ENCODE results near the gene POR. TPM values are rescaled to one million over a fixed set of nuclear protein-coding genes. Genes with fewer than 3 reads are reported as not detected.
A peak's percentile ranks its signal among the peaks of the same experiment; 100 is the strongest.
"Not testable (repeated sequence)": the region's sequence is repeated elsewhere in the genome, so short reads cannot be mapped to it uniquely, and the experiment has no call there.

POR gene
- polyA plus RNA-seq, 1 donor, result 53.7 TPM

DNA sequence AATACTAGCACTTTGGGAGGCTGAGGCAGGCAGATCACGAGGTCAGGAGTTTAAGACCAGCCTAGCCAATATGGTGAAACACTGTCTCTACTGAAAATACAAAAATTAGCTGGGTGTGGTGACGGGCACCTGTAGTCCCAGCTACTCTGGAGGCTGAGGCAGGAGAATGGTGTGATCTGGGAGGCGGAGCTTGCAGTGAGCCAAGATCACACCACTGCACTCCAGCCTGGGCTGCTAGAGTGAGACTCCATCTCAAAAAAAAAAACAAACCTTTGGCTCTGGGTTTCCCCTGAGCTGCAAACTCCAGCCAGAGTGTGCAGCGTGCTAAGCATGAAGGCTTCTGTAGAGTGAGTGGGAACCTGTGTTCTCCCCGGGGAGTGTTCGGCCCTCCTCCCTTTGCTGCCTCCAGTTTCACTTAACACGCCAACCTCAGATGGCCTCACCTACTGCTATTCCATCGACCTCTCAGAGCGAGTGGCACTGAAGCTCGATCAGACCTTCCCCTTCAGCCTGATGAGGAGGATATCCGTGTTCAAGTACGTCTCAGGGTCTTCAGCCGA, 31.6 kb upstream of the POR start:
- DNase-seq, result not testable (repeated sequence)

- no peak for DNase-seq
These were observed 30.5 kb upstream of the POR start for GRCh38 chr7:75884476-75884875.

- no peak for DNase-seq
These were observed 29.9 kb upstream of the POR start for GRCh38 chr7:75885036-75885435.

- DNase-seq, result no peak
These were observed 27.1 kb upstream of the POR start for GRCh38 chr7:75887669-75888369.

DNA sequence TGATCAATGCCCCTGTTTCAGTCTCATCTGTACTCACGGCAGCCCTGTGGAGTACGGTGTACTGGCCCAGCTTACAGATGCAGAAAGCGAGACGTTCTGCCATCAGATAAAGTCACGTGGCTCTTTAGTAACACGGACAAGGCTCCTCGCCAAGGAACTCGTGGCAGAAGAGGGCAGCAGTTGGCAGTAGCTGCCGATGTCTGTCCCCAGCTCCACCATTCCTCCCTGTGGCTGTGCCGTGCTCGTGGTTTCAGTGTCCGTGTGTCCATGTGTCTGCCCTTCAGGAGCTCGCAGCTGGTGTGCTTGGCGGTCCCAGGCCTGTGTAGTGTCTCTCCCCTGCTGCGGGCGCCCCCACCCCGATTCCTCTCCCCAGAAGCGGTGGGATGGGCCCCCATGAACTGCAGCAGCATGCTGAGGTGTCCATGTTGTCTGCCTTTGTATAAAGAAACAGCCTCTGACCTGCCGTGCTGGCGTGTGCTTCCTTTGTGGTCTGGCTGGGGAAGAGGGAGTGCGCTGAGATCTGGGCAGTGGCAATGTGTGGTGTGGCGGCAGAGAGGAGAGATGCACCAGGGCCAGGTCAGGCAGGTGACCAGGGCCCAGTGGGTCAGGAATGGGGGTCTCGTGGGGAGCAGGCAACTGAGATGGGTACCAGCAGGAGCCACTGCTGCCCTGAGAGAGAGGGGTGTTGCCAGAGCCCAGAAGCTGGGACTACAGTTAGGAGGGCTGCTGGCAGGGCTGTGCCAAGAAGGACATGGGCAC, 26.3 kb upstream of the POR start:
- DNase-seq, result no peak

DNA sequence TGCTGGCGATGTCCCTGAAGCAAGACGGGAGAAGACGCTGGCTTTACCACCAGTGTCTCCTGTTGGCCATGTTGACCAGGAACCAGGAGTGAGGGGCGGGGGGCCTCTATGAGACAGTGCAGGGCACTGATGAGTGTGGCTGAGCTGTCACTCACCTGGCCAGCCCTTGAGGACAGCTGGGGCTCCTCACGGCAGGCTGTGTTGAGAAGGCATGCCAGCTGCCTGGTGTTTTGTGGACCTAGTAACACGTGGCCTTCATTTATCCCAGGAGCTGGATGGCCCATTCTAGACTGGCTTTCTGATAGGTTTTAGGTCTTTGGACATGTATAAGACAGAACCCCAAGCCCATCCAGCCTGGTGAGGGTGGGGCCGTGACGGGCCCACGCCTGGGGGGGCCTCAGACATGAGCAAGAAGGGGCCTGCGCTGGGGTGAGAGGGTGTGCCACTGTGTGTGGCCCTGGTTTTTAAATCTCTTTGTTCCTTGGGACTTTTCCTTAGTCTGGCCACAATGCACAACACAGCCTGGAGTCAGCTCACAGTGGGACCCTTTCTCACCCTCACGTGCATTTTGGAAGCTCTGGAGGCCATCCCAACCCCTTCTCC, 25.6 kb upstream of the POR start:
- no peak for DNase-seq

DNA sequence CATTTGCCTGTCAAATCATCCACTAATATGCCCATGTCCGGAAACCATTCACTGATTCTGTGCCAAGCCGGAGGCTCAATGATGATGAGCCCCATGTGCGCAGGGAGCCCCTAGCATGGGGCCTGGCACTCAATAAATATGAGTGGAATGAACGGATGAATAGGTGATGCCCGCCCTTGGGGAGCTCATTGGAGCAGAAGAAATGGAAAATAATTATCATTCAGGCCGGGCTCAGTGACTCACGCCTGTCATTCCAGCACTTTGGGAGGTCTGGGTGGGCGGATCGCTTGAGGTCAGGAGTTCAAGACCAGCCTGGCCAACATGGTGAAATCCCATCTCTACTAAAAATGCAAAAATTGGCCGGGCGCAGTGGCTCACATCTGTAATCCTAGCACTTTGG, 25.1 kb upstream of the POR start:
- no peak for DNase-seq

- DNase-seq, result not testable (repeated sequence)
These were observed 23.7 kb upstream of the POR start for GRCh38 chr7:75891237-75891636.

DNA sequence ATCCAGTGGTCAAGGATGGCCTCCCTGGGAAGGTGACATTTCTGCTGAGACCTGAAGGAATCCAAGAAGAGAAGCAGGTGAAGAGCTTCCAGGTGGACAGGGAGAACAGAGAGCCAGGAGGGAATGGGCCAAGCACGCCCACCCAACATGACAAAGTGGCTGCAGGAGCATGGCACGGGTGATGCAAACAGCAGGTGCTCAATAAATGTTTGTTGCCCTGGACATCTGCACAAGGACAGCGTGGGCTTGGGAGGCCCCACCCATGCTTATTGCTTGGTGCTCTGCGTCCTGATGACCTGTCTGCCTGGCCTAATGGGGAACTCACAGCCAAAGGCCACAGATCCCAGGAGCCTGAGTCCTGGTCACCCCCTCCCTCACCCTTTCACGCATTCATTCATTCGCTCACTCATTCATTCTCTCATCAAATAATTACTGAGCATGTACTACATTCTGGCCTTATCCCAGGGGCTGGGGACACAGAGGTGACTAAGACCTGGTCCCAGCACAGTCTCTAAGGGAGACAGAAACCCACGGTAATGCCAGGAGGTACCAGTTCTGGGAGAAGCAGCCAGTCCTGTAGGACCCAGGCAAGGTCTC, 23.0 kb upstream of the POR start:
- no peak for DNase-seq

GRCh38 chr7:75892634-75893272, 22.2 kb upstream of the POR start:
- DNase-seq, result peak; percentile 32

DNA sequence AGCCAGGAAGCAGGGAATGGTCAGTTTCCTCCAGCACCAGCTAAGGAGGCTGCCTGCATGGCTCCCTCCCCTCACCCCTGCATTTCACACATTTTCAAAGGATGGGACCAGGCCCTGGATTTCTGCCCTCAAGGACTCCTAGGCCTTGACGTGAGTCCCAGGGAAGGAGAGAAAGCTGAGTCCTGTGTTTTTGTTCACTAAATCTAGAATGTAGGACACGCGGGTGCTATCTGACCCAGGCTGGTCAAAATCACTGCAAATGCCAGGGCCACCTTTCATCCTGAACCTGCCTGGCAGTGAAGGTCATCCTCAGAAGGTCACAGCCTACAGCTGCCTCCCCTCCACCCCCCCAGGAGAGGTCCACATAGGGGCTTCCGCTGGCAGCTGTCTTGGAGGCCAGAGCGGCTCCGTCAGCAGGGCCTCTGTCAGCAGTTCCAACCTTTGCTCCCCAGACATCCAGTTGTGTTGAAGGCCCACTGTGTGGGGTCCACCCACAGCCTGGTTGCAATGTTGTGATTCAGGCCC, 18.1 kb upstream of the POR start:
- no peak for DNase-seq

DNA sequence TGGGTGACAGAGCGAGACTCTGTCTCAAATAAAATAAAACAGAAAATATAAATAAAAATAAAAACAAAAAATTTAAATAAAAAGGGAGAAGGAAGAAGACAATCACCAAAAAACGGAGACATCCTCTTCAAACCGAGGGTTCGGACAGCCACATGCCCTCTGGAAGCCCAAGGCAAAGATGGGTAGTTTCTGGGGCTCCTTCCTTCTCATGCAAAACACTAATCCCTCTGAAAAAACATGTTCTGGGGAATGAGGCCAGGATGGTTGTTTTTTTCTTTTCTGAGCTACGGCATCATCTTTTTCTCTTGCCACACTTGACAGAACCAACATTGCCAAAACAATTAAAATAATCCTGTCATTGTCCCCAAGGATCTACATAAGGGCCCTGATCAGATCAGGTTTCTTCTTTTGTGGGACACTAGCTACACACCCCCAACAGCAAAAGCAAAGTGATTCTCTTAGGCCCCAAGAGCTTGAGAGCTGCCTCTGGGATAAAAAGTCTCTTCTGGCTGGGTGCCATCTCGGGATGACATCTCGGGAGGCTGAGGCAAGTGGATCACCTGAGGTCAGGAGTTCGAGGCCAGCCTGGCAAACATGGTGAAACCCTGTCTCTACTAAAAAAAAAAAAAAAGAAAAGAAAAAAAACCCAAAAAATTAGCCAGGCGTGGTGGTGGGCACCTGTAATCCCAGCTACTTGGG, 14.2 kb upstream of the POR start:
- no peak for DNase-seq

DNA sequence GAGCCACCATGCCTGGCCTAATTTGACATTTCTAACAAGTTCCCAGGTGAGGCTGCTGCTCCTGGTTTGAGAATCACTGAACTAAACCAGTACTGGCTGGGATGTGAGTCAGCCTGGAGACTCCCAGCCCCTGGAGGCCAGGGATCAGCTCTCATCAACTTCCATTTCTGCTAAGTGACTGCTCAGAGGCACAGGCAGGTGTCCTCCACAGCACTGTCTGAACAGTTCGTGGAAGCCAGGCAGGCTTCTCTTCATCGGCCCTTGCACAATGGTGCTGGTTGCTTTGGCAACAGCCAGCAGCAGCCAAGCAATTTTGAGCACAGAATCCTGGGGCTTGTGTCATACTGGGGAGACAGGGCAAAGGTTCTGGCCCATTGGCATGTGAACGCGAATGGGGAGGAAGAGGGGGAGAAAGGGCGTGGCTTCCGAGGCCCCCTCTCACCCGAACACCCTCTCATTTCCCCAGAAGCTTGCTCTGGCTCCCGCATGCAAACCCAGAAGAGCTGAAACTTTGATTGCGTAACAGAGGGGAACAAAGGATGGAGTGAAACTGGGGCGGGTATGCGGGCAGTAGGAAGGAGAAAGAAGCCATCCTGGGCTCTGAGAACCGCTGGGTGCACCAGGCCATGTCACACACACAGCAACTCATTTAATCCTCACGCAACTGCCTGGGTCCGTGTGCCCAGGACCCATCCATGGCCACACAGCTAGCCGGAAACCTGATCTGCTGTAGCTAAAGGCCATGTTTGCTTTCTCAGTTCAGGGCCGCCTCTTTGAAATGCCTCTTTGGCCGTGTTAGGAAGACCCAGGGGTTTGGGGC, 9.0 kb upstream of the POR start:
- DNase-seq, result peak; percentile 33

DNA sequence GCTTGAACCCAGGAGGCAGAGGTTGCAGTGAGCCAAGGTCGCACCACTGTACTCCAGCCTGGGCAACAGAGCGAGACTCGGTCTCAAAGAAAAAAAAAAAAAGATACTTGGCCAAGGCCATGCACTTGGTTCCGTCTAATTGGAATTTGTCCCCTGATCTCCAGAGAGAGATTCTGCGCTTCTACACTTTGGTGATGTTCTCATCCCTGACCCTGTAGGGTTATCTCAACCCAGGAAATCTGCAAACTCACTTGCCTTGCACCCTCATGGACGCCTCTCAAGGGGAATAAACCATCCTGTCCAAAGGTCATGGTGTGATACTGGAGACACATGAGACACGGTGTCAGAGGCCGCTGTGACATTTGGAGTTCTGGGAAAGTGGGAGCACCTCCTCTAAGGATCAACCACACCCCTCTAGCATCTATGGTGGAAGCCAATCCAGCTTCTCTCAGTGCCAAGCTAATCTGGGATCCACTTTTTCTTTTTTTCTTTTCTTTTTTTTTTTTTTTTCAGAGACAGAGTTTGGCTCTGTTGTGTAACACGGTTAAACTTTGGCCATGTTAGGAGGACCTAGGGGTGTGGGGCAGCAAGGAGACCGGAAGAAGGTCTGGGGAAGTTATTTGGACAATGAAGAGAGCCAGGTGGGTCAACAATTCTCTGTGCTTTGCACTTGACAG, 7.8 kb upstream of the POR start:
- DNase-seq, result no peak

GRCh38 chr7:75907668-75908039, 7.3 kb upstream of the POR start:
- DNase-seq, result not testable (repeated sequence)

DNA sequence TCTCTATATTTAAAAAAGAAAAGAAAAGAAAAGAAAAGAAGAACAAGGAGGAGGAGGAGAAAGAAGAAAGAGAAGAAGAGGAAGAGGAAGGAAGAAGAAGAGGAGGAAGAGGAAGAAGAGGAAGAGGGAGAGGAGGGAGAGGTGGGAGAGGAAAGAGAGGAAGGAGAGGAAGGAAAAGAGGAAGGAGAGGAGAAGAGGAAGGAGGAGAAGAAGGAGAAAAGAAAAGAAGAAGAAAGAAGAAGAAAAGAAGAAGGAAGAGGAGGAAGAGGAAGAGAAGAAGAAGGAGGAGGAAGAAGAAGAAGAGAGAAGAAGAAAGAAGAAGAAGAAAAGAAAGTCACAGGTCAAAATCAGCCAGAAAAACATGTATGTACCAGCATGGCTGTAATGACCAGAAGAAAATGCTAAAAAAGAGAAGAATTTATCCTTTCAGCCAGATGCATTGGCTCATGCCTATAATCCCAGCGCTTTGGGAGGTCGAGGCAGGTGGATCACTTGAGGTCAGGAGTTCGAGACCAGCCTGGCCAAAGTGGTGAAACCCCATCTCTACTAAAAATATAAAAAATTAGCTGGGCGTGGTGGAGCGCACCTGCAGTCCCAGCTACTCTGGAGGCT, 5.3 kb upstream of the POR start:
- no peak for DNase-seq

- DNase-seq, result not testable (repeated sequence)
These were observed 3.8 kb upstream of the POR start for GRCh38 chr7:75911186-75911585.

GRCh38 chr7:75913437-75913836, 1.5 kb upstream of the POR start:
- no peak for DNase-seq

DNA sequence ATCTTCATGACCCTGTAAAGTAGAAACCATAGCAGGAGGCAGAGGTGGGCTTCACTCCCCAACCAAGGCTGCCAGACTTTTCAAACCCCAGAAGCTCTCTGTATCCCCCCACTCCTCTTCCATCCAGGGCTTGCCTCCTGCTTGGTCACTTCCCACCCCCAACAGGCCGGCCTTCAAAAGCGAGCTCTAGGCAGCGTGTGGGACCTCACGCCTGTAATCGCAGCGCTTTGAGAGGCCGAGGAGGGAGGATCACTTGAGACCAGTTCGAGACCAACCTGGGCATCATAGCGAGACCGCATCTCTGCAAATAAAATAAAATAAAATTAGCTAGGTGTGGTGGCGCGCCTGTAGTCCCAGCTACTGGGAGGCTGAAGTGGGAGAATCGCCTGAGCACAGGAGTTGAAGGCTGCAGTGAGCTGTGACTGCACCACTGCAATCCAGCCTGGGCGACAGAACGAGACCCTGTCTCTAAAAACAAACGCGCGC, 743 bp upstream of the POR start:
- DNase-seq, result no peak

All from left kidney (tissue), 2 donors.